Small intestine (tissue), 7 donors: ENCODE data around the gene QRICH2. TPM values are rescaled to one million over a fixed set of nuclear protein-coding genes. Genes with fewer than 3 reads are reported as not detected.
"Not testable (repeated sequence)": the region's sequence is repeated elsewhere in the genome, so short reads cannot be mapped to it uniquely, and the experiment has no call there.

ENCODE experiments used
- DNase-seq, 2 donors: peaks; one replicate each; pipeline versions ENCODE4 v3.0.0 to v3.0.0-alpha.2; 2013
- FAIRE-seq: peaks from 2 replicates; lab custom pipeline; 2012; peaks lifted over from hg19 to GRCh38; lab: Jason Lieb, UNC
- H3K27ac ChIP-seq, 3 donors: one replicate each; pipeline ENCODE4 v1.5.1; 2013; ENCODE audit warnings: low read length in 2 of 3, mild to moderate bottlenecking in 2 of 3, control low read depth in 1 of 3, inconsistent platforms in 1 of 3, low read depth in 1 of 3, moderate library complexity in 1 of 3
- H3K27me3 ChIP-seq, 3 donors: one replicate each; pipeline ENCODE4 v1.6.1; 2013; ENCODE audit warnings: low read length in 3 of 3, inconsistent platforms in 1 of 3; ENCODE audit not compliant: control insufficient read depth in 3 of 3, insufficient read depth in 3 of 3
- H3K36me3 ChIP-seq, 3 donors: one replicate each; pipeline ENCODE4 v1.6.1; 2013; ENCODE audit warnings: low read length in 3 of 3, inconsistent platforms in 1 of 3, low read depth in 1 of 3, mild to moderate bottlenecking in 1 of 3, moderate library complexity in 1 of 3; ENCODE audit not compliant: control insufficient read depth in 3 of 3, insufficient read depth in 2 of 3
- H3K4me1 ChIP-seq, 3 donors: one replicate each; pipeline ENCODE4 v1.6.1; 2013; ENCODE audit warnings: low read length in 2 of 3, inconsistent platforms in 1 of 3, low read depth in 1 of 3, mild to moderate bottlenecking in 1 of 3, moderate library complexity in 1 of 3; ENCODE audit not compliant: control insufficient read depth in 3 of 3, insufficient read depth in 2 of 3
- H3K4me3 ChIP-seq, 3 donors: one replicate each; pipeline ENCODE4 v1.5.1; 2013; ENCODE audit warnings: low read length in 3 of 3, control low read depth in 1 of 3, inconsistent platforms in 1 of 3, low read depth in 1 of 3, mild to moderate bottlenecking in 1 of 3, moderate library complexity in 1 of 3
- H3K9me3 ChIP-seq, 2 donors: one replicate each; pipeline ENCODE4 v1.6.1; 2013; ENCODE audit warnings: low read depth in 1 of 2, low read length in 1 of 2; ENCODE audit not compliant: control insufficient read depth in 2 of 2, insufficient read depth in 1 of 2
- whole genome bisulfite sequencing, 3 donors: extraction: QIAGEN DNeasy Blood & Tissue Kit; methylation state at CpG; one replicate each; pipeline ENCODE4 v1.1.7; 2013; 5-methylcytosine and 5-hydroxymethylcytosine counted together
- polyA plus RNA-seq, 4 donors: library from polyadenylated mRNA; stranded (reverse) in 3 of 4; unstranded in 1 of 4; fragments of 200-250 nt in 3 of 4; fragments of 120-200 nt in 1 of 4; gene quantifications; one replicate each; pipeline versions ENCODE4 v1.2.1 to v1.2.3, GENCODE V29; 2013
- donor health status: healthy with polysubstance abuse.
- donor health status: control.
- donor health status: control.
- donor health status: Bipolar disorder and iron deficiency.
- donor health status: healthy.

The QRICH2 gene
- polyA plus RNA-seq, 4 donors: 2.4 to 3.0 (median 2.6) TPM

DNA sequence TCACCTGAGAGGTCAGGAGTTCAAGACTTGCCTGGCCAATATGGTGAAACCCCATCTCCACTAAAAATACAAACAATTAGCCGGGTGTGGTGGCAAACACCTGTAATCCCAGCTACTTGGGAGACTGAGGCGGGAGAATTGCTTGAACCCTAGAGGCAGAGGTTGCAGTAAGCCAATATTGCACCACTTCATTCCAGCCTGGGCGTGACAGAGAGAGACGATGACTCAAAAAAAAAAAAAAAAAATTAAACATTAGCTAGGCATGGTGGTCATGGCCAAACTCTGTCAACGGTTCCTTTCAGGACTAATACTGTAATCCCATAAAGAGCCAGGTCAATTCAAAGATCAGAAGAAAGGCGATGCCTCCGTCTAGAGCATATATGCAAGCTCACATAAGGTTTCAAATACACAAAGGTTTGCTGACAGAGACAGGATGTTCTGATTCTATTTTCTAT lies 70.2 kb downstream of the QRICH2 start:
- H3K4me3 ChIP-seq: no peak overlapping the region
- no peaks in the 10 kb centered on the region for H3K9me3 ChIP-seq
- WGBS, 3 donors: 22 to 65% (median 40%) methylated on average over 7 of the region's 7 CpGs
- H3K27ac ChIP-seq: peak overlapping the region in 1 of 3 donors; percentile 70
- H3K4me1 ChIP-seq: peaks cover 0 to 22% (median 2%) of the 10 kb centered on the region in 3 donors
- H3K36me3 ChIP-seq: no peaks in the 10 kb centered on the region
- FAIRE-seq (no peak), DNase-seq (peak; percentile 68 to 87)
- peaks cover 0 to 2% (median 0%) of the 10 kb centered on the region in 3 donors for H3K27me3 ChIP-seq

DNA sequence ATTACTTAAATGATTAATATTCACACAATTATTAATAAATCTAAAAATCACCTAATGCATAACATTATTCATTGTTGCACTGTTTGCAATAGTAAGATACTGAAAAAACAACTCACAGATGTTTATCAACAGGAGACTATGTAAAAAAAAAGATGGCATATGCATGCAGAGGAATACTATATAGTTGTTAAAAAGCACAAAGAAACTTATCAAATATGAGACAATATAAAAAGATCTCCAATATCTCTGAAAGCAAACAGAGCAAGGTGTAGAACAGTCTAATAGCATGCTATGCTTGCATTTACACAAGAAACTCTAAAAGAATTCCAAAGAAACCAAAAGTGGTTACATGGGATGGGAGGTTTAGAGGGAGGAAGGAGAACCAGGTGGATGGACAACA lies 71.5 kb downstream of the QRICH2 start:
- H3K27ac ChIP-seq: no peak overlapping the region
- no peaks in the 10 kb centered on the region for H3K36me3 ChIP-seq
- H3K27me3 ChIP-seq: no peaks in the 10 kb centered on the region
- no peaks in the 10 kb centered on the region for H3K9me3 ChIP-seq
- H3K4me3 ChIP-seq: no peak overlapping the region
- FAIRE-seq: no peak
- H3K4me1 ChIP-seq: peaks cover 0 to 18% (median 0%) of the 10 kb centered on the region in 3 donors
- no peak for DNase-seq

DNA sequence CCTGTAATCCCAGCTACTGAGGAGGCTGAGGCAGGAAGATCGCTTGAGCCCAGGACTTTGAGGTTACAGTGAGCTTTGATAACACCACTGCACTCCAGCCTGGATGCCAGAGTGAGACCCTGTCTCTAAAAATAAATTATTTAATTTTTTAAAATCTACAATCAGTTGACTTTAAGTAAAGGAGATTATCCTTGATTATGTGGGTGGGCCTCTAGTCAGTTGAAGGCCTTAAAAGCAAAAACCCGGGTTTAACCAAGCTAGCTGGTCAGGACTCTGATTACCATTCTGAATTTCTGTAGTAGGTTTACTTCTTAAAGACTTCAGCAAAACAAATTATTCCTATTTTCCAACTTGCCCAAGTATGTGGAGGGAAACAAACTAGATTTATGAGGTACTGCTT lies 72.2 kb downstream of the QRICH2 start:
- FAIRE-seq: no peak
- DNase-seq: no peak
- no peaks in the 10 kb centered on the region for H3K36me3 ChIP-seq
- H3K9me3 ChIP-seq: no peaks in the 10 kb centered on the region
- H3K27ac ChIP-seq: no peak overlapping the region
- H3K4me3 ChIP-seq: no peak overlapping the region
- WGBS, 3 donors: 85 to 93% (median 91%) methylated on average over 2 of the region's 2 CpGs
- H3K4me1 ChIP-seq: peaks cover 0 to 12% (median 0%) of the 10 kb centered on the region in 3 donors
- no peaks in the 10 kb centered on the region for H3K27me3 ChIP-seq

DNA sequence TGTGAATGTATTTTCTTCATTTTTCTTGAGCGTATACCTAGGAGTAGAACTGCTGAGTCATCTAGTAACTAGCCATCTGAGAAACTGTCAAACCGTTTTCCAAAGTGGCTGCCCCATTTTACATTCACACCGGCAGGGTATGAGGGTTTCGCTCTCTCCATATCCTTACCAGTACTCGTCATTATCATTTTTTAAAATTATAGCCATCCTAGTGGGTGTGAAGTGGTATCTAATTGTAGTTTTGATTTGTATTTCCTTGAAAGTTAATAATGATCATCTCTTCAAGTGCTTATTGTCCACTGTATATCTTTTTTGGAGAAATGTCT lies 73.8 kb downstream of the QRICH2 start:
- H3K4me3 ChIP-seq: no peak overlapping the region
- 71 to 86% (median 85%) methylated on average over 5 of the region's 5 CpGs for WGBS, 3 donors
- no peaks in the 10 kb centered on the region for H3K27me3 ChIP-seq
- no peak for DNase-seq
- no peaks in the 10 kb centered on the region for H3K36me3 ChIP-seq
- FAIRE-seq: no peak
- H3K27ac ChIP-seq: no peak overlapping the region
- H3K9me3 ChIP-seq: no peaks in the 10 kb centered on the region
- H3K4me1 ChIP-seq: peaks cover 0 to 10% (median 0%) of the 10 kb centered on the region in 3 donors

DNA sequence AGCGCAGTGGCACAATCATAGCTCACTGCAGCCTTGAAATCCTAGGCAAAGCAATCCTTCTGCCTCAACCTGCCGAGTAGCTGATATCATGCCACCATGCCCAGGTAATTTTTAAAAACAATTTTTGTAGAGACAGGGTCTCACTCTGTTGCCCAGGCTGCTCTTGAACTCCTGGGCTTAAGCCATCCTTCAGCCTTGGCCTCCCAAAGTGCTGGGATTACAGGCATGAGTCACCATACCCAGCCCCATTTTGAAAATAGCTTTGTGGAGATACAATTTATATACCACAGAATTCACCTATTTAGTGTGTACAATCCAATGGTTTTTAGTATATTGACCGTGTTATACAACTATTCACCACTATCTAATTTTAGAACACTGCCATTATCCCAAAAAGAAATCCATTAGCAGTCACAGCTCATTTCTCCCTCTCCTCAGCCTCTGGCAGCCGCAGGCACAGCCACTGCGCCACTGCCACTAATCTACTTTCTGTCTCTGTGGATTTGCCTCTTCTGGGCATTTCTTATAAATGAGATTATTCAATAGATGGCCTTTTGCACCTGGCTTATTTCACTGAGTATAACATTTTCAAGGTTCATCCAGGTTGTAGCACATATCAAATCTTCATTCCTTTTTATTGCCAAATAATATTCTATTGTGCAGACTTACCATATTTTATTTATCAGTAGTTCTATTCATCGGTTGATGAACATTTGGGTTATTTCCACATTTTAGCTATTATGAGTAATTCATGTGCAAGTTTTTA lies 74.3 kb downstream of the QRICH2 start:
- Histone ChIP-seq H3K4me1 (peaks cover 0 to 7% (median 0%) of the 10 kb centered on the region in 3 donors), H3K27me3 (no peaks in the 10 kb centered on the region), H3K4me3 (no peak overlapping the region), H3K27ac (no peak overlapping the region), H3K9me3 (no peaks in the 10 kb centered on the region), H3K36me3 (no peaks in the 10 kb centered on the region)
- no peak for DNase-seq
- WGBS, 3 donors: 91 to 94% (median 92%) methylated on average over 6 of the region's 6 CpGs
- FAIRE-seq: no peak

DNA sequence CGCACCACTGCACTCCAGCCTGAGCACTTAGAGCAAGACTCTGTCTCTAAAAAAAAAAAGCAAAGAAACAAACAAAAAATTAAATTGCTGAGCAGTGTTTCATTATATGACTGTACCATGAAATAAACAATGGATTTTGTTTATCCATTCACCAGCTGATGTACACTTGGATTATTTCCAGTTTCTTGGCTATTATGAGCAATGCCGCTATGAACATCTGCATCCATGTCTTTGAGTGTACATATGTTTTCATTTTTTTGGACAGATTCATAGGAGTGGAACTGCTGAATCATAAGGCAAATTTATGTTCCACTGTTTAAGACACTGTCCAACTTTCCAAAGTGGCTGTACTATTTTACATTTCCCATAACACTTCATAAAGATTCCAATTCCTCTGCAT lies 75.7 kb downstream of the QRICH2 start:
- no peak overlapping the region for H3K27ac ChIP-seq
- no peak overlapping the region for H3K4me3 ChIP-seq
- H3K9me3 ChIP-seq: no peaks in the 10 kb centered on the region
- 76 to 96% (median 87%) methylated on average over 2 of the region's 2 CpGs for WGBS, 3 donors
- H3K27me3 ChIP-seq: no peaks in the 10 kb centered on the region
- H3K36me3 ChIP-seq: no peaks in the 10 kb centered on the region
- no peaks in the 10 kb centered on the region for H3K4me1 ChIP-seq
- FAIRE-seq: no peak
- DNase-seq: no peak

DNA sequence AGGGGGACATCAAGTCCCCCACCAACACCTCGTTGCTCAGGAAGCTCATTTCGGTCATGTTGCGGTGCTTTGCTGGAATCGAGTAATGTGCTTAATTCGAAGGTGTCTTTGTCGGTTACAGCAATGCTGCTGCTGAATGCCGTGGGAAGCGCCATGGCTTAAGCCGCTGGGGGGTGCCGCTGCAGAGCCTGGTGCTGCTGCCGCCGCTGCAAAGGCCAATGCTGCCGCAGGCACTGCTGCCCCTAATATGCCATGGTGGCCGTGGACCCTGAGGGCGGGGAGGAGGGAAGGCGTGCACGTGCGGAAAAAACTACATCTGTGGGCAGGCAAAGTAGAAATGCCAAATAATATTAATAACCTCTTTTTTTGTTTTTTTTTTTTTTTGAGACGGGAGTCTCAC lies 81.3 kb downstream of the QRICH2 start:
- not testable (repeated sequence) for H3K27ac ChIP-seq, DNase-seq, H3K36me3 ChIP-seq, H3K4me3 ChIP-seq, FAIRE-seq, H3K9me3 ChIP-seq, H3K4me1 ChIP-seq, H3K27me3 ChIP-seq
- WGBS, 3 donors: 94 to 96% (median 95%) methylated on average over 19 of the region's 19 CpGs

DNA sequence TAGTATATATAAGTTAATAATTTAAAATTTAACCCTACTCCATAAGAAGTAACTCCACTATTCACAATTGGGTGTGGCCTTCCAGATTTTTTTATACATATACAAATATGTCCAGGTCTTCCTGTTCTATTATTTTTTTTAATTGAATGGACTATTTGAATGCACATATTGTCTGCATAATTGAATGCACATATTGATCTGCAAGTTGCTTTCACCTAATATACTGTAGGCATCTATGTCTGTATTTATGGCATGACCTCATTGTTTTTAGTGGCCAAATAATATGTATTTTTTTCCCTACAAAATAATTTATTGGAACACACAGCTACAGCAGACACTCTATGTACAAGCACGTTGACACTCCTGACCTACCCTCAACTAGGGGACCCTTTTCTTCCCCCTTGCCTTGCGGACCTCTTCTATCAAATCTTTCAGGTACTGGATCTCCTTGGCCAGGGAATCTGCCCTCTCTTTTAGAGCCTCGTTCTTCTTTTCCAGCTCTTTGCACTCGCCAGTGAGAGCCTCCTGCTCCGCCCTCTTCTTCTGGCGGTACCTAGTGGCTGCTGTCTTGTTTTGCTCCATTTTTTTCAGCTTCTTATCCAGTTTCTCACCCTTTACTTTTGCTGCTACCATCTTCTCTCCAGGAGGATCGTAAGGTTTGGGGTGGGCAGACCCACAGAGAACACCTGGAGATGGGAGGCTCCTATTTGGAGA lies 82.5 kb downstream of the QRICH2 start:
- not testable (repeated sequence) for H3K4me1 ChIP-seq, H3K27me3 ChIP-seq, DNase-seq, H3K36me3 ChIP-seq, FAIRE-seq, H3K4me3 ChIP-seq, H3K27ac ChIP-seq, H3K9me3 ChIP-seq
- WGBS, 3 donors: 79 to 93% (median 89%) methylated on average over 6 to 7 of the region's 7 CpGs
